ENCODE data around the gene CLDN9.
A peak's percentile ranks its signal among the peaks of the same experiment; 100 is the strongest.

CLDN9 gene

DNA sequence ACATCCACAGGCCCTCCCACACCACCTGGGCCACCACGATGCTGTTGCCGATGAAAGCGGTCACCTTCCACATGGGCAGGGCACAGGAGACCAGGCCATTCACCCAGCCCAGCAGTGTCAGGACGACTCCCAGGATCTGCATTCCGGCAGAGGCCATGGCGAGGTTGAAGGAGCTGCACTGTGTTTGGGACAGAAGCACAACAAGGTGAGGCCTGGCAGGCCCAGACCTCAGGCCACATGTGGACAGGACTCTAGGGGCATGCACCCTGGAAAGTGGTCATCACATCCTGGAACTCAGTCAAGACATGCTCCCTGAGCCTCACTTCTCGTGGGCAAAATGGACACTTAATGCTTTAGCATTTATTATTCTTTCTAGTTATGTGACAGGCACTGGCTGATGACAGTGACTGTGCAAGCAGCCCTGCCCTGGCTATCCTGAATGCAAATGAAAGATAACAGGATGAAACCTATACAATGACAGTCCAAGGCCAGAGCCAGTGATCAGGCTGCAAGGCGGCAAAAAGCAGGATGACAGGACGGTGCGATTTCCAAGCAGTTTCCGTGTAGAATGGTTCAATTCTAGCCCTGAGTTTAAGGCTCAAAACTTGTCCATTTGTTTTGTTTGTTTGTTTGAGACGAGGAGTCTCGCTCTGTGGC, 3.3 kb downstream of the CLDN9 start:
- no peak for FAIRE-seq

DNA sequence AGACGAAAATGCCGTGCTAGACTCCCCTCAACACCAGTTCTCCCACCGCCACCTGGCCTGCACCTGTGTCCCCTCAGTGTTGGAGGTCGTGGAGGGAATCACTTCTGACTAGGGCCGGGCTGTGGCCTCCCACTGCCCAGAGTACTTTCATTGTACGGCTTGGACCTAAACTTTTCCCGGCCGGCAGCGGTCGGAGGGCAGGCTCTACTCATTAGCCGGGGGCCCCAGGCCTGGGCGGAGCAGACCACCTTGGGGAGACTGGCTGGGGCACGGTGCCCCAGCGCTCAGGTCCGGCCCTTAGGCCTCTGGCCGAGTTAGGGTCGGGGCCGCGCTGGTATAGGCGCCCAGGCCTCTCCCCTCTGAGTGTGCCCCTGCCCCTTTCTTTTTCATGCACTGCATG, 4.6 kb downstream of the CLDN9 start:
- DNase-seq (ENCODE audit: insufficient read length, low spot score) (no peak), FAIRE-seq (no peak)

More for the DNA sequence above, 3.3 kb downstream of the CLDN9 start:
- DNase-seq (ENCODE audit: insufficient read length, low spot score) = no peak

DNA sequence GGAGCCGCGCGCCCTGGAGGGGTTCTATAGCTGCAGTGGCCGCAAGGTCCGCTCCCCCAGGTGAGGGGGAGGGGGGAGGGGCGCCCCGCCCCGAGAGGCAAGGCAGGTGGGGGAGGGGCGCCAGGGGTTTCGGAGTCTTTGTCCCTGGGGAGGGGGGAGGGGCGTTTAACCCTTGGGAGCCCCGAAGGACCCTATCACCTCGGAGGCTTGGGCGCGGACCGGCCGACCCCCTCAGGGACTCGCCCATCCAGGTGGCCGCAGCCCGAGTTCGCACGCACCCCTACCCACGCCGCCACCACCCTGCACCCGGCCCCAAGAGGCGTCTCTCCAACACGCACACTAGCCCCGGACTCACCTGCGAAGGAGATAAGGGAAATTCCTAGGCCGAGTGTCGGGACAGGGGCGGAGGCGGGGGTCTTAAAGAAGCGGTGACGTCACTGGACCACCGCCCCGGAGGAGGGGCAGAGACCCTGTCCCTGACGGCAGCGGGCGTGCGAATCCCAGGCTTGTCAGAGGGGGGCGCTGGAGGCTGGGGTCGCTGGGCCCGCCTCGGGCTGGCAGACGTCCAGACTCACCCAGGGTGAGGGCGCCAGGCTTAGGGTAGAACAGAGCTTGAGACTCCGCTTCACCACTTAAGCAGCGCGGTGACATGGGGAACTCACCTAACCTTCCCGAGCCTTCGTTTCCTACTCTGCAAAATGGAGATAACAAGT, 5.2 kb downstream of the CLDN9 start, which contains the start of gene CLDN6:
CLDN6 (minus strand) TSS at position 390 of the 713 bp plus-strand sequence. CDS start 2,162 bp downstream, outside the sequence.
- DNase-seq (ENCODE audit: insufficient read length, low spot score) (no peak), FAIRE-seq (no peak)

DNA sequence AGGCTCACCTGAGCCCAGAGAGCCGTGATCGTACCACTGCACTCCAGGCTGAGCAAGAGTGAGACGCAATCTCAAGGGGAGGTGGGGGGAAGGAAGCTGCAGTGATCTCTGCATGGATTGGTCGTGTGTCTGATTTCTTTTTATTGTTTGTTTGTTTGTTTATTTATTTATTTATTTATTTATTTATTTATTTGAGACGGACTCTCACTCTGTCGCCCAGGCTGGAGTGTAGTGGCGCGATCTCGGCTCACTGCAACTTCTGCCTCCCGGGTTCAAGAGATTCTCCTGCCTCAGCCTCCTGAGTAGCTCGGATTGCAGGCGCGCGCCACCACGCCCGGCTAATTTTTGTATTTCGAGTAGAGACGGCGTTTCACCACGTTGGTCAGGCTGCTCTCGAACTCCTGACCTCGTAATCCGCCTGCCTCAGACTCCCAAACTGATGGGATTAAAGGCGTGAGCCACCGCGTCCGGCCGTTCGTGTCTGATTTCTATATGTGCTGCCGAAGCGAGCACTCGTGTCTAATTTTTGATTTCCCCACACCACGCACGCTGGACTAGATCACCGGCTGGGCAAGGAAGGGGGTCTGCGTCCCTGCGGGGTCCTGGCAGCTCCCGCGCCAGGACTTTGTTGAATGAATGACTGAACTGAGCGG, 7.0 kb downstream of the CLDN9 start:
- DNase-seq (ENCODE audit: insufficient read length, low spot score) = no peak

DNA sequence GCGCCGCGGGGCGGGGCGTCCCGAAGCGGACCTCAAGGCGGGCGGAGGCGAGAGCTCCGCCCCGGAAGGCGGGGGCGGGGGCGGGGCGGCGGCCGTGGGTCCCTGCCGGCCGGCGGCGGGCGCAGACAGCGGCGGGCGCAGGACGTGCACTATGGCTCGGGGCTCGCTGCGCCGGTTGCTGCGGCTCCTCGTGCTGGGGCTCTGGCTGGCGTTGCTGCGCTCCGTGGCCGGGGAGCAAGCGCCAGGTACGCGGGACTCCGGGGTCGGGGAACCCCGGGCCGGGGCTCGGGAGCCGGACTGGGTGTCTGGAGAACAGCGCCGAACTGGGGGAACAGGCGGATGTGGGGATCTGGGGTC, 7.5 kb downstream of the CLDN9 start, which contains the start of gene TNFRSF12A:
TNFRSF12A (plus strand) TSS at position 122 of the 357 bp plus-strand sequence; CDS start at position 152, 30 bp downstream.
- FAIRE-seq (peak; percentile 69), DNase-seq (ENCODE audit: insufficient read length, low spot score) (peak; percentile 78)

More for the DNA sequence above, 7.0 kb downstream of the CLDN9 start:
- FAIRE-seq = no peak

DNA sequence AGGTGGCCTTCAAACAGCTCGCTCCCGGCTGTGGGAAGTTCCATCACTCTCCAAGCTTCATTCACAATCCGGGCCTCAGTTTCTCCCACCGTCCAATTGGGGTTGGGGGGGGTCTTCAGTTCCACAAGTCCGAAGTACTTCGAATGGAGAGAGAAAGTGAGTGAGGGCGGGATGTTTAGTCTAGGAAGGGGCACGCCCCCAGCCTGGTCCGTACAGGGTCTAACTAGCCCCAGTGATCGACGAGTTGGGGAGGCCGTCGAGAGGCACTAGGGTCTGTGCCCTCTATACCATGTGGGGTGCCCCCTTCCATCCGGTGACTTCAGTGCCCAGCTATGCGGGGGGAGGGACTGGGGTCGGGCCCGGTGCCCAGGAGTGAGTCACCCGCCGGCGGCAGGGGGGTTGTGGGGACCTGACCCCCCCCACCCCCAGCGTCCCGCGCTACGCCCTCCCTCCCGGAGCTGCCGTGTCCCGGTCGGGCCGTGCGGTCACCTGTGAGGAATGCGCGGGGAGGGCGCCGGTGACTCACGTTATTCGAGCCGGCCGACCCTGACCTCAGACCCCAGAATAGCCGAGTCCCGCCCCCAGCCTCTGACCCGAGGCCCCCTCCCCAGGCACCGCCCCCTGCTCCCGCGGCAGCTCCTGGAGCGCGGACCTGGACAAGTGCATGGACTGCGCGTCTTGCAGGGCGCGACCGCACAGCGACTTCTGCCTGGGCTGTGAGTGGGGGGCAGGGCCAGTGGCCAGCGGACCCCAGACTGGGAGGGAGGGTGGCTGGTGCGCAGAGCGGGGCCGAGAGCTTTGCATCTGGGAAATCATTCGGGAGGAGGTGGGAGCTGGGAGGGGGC, 8.1 kb downstream of the CLDN9 start:
- FAIRE-seq (peak; percentile 95), DNase-seq (ENCODE audit: insufficient read length, low spot score) (peak; percentile 84)

DNA sequence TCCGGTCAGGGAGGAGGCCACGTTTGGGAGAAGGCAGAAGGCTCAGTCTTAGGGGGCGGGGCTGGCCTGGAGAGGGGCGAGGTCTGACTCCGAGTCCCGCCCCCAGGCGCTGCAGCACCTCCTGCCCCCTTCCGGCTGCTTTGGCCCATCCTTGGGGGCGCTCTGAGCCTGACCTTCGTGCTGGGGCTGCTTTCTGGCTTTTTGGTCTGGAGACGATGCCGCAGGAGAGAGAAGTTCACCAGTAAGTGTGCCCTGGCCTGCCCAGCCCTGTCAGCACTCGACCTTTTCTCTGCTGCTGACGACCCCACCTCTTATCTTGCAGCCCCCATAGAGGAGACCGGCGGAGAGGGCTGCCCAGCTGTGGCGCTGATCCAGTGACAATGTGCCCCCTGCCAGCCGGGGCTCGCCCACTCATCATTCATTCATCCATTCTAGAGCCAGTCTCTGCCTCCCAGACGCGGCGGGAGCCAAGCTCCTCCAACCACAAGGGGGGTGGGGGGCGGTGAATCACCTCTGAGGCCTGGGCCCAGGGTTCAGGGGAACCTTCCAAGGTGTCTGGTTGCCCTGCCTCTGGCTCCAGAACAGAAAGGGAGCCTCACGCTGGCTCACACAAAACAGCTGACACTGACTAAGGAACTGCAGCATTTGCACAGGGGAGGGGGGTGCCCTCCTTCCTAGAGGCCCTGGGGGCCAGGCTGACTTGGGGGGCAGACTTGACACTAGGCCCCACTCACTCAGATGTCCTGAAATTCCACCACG, 8.9 kb downstream of the CLDN9 start:
- peak; percentile 69 for DNase-seq (ENCODE audit: insufficient read length, low spot score)
- FAIRE-seq = peak; percentile 93

DNA sequence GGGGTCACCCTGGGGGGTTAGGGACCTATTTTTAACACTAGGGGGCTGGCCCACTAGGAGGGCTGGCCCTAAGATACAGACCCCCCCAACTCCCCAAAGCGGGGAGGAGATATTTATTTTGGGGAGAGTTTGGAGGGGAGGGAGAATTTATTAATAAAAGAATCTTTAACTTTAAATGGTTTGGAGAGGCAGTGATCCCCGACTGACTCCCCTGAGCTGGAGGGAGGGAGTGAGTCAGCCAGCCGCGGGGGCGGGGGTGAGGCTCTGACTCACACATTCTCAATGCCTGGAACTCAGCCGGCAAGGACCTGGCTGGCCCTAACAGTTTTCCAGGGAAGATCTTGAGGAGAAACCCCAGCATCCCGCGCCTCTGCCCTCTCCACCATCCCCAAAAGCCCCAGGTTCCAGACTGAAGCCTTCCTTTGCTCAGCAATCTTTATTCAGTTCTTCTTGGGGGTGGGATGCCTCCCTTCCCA, 9.5 kb downstream of the CLDN9 start:
- DNase-seq (ENCODE audit: insufficient read length, low spot score) (peak; percentile 85), FAIRE-seq (peak; percentile 72)

DNA sequence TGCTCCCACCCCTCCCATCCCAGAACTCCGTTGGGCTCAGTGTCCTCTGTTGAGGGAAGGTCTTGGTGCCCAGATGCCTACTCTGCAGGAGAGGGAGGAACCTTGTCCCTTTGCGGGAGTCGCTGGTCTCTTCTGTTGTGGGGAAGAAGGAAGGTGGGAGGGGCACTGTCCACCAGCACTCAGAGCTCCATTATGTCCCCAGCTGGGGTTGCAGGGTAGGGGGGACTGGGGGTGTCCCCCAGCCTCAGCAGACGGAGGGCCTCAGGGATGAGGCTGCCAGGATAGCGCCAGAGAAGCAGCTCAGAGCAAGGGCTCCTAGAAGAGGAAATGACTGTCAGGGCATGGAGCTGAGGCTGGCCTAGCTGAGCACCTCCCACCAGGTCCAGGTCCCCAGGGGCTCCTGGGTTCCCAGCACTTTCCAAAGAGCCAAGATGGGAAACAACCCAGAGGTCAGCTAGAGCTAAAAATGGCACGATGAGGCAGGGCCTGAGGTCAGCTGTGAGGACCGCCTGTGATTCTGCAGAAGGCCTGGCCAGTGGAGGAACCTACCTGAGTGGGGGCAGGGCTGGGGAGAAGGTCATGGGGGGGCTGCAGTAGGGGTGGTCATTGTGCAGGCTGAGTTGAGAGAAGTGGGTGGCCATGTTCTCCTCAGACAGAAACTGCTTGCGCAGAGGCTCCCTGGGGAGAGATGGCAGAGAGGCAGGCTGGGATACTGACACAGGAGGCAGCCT, 10.1 kb downstream of the CLDN9 start:
- FAIRE-seq (peak; percentile 33), DNase-seq (ENCODE audit: insufficient read length, low spot score) (no peak)

DNA sequence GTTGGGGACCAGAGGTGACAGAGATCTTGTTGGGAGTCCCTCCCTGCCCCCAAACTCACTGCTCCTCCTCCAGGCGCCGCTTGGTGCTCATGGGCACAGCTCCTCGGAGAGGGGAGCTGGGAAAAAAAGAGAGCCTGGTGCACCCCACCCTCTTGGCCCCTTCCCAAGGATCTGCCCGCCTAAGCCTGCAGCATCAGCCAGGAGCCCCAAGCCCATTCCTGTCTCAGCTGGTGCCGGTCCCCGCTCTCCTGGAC, 10.6 kb downstream of the CLDN9 start:
- DNase-seq (ENCODE audit: insufficient read length, low spot score) = peak; percentile 27
- FAIRE-seq = no peak

DNA sequence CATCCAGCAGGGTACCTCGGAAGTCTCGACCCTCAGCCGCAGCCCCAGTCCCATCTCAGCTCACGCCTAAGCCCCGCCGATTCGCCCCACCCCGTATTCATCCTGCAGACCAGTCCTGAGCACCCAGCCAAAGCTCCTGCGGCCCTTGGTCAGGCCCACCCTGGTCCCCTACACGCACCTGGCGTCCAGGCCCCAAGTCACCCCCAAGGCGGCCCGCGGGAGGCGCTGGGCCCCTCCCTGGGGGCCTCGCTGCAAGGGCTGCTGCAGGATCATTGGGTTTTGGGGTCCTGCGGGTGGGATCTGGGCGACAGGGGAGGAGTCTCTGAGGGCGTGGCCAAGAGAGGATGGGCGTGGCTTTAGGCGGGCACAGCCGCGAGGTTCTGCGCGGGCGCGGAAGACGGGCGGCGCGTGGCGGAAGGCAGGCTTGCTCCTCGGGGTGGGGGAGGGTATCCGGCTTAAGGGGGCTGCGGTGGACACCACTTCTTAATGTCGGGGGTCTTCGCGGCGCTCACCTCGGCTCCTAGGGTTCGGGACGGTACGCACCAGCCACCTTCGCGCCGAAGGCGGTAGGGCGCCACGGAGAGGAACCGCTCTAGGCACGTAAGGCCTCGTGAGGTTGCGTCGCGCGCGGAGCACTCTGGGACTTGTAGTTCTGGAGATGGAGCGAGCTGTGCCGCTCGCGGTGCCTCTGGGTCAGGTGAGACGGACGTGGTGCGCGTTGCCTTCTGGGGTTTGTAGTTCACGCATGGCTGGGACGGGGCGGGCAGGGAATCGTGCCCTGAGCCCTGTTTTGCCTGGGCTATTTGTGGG, 11.2 kb downstream of the CLDN9 start, which contains the start of the genes HCFC1R1 and THOC6:
HCFC1R1 (minus strand) TSS at position 274 of the 810 bp plus-strand sequence; CDS start at position 273, 1 bp downstream.
THOC6 (plus strand) TSS at position 367 of the 810 bp plus-strand sequence; CDS start at position 659, 292 bp downstream.
- peak; percentile 99 for FAIRE-seq
- peak; percentile 93 for DNase-seq (ENCODE audit: insufficient read length, low spot score)

DNA sequence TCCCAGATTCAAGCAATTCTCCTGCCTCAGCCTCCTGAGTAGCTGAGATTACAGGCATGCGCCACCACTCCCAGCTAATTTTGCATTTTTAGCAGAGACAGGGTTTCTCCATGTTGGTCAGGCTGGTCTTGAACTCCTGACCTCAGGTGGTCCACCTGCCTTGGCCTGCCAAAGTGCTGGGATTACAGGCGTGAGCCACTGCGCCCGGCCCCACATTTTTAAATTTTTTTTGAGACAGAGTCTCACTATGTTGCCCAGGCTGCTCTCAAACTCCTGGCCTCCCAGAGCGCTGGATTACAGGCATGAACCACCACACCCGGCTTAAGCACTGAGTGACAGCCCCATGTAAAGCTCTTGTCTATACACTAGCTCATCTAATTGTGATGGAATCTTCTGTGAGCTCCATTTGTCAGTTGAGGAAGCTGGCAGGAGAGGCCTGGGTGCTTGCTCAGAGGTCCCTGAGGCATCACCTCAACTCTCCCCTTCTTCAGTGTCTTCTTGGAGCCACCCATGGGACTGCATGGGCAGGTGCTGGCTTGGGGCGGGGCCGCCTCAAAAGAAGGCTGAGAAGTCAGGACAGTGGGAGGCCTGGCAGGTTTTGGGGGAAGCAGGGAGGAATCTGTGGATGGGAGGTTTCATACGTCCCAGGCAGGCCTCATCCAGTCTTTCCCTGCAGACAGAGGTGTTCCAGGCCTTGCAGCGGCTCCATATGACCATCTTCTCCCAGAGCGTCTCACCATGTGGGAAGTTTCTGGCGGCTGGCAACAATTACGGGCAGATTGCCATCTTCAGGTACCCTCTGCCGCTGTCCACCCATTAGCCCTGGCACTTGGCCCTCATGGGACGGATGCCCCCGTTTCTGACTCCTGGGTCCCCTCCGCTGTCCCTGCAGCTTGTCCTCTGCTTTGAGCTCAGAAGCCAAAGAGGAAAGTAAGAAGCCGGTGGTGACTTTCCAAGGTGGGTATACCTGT, 12.6 kb downstream of the CLDN9 start:
- DNase-seq (ENCODE audit: insufficient read length, low spot score) (no peak), FAIRE-seq (no peak)

DNA sequence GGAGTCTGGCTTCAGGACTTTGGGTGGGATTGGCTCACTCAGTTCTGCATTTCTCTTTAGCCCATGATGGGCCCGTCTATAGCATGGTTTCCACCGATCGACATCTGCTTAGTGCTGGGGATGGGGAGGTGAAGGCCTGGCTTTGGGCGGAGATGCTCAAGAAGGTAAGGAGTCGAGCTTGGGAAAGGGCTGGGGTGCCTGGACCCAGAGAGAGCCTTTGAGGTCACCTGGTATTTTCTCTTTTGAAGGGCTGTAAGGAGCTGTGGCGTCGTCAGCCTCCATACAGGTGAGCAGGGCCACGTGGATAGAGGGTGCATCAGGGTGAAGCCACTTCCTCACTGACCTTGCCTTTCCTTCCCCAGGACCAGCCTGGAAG, 13.3 kb downstream of the CLDN9 start:
- no peak for FAIRE-seq
- no peak for DNase-seq (ENCODE audit: insufficient read length, low spot score)

DNA sequence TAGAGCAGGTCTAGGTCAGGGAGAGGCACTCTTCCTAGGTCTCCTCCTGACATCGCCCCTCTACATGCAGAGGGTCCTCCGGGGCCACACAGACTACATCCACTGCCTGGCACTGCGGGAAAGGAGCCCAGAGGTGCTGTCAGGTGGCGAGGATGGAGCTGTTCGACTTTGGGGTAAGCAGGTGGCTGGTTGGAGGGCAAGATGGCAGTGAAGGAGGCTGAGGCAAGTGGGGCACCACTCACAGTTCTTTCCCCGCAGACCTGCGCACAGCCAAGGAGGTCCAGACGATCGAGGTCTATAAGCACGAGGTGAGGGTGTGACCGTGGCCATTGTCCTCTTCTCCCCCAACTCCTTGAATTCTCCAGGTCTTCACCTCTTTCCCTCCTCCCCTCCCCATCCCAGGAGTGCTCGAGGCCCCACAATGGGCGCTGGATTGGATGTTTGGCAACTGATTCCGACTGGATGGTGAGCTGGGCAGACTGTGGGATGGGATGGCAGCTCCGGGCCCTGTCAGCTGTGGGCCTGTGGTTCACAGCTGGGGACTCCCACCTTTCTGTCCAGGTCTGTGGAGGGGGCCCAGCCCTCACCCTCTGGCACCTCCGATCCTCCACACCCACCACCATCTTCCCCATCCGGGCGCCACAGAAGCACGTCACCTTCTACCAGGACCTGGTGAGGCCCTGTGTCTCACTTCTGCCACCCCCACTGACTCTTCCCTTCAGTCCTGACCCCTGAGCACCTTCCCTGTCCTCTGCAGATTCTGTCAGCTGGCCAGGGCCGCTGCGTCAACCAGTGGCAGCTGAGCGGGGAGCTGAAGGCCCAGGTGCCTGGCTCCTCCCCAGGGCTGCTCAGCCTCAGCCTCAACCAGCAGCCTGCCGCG, 14.1 kb downstream of the CLDN9 start:
- FAIRE-seq (no peak), DNase-seq (ENCODE audit: insufficient read length, low spot score) (no peak)

DNA sequence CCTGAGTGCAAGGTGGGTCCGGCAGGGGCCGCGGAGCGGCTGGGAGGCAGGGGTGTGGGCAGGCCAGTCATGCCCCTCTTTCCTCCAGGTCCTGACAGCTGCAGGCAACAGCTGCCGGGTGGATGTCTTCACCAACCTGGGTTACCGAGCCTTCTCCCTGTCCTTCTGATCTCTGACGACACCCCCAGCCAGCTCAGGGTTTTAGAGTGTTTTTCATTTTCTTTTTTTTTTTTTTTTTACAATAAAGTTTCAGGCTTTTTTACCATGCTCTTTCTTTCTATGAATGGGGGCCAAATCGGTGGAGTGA, 14.7 kb downstream of the CLDN9 start:
- FAIRE-seq (no peak), DNase-seq (ENCODE audit: insufficient read length, low spot score) (no peak)

DNA sequence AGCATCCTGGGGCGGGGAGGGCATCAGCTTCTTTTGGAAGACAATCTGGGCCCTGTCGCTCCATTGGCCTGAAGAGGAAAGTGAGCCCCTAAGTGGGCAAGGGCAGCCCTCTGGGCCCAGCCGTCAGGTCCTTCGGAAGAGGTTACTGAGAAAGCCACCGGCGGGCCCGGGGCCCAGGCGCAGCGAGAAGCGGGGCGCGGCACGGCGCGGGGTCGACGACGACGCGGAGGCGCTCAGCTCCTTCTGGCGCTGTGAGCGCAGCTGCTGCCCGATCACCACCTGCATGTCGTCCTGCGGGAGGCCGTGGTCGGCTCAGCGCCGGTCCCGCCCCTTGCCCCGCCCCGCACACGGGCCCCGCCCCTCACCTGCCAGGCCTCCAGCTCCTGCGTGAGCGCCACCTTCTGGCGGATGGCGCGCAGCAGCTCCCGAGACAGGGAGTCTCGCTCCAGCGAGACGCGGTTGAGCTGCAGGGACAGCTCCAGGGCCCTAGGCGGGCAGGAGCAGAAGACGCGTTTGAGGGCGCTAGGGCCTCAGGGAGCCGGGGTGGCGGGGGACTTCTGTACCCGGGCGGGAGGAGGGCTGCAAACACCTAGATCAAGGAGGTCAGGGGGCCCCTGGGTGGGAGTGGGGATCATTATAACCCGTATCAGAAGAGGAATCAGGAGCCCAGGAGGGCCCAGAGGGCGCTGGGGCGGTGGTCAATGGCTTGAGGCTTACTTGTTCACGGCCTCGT, 15.4 kb downstream of the CLDN9 start:
- peak; percentile 84 for DNase-seq (ENCODE audit: insufficient read length, low spot score)
- peak; percentile 95 for FAIRE-seq
